ENCODE results near the gene ADGRL3.

DNA sequence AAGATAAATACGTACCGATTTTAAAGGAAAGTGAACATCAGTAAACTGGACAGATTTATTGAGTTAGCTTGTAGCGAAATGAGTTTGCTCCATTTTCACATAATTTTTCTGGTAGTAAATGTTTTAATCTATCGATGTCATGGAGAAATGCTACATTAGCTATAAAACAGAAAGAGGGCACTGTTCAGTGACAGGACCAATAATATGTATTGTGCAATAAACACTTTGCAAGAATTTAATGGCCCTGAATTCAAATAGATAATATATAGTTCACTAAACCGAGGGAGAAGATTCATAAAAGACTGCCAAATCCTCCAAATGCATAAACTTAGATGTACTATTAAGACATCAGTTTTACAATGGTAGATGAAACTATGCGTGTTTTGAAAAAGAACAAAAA lies 516.3 kb downstream of the ADGRL3 start:
- TF ChIP-seq, protein P1, sequence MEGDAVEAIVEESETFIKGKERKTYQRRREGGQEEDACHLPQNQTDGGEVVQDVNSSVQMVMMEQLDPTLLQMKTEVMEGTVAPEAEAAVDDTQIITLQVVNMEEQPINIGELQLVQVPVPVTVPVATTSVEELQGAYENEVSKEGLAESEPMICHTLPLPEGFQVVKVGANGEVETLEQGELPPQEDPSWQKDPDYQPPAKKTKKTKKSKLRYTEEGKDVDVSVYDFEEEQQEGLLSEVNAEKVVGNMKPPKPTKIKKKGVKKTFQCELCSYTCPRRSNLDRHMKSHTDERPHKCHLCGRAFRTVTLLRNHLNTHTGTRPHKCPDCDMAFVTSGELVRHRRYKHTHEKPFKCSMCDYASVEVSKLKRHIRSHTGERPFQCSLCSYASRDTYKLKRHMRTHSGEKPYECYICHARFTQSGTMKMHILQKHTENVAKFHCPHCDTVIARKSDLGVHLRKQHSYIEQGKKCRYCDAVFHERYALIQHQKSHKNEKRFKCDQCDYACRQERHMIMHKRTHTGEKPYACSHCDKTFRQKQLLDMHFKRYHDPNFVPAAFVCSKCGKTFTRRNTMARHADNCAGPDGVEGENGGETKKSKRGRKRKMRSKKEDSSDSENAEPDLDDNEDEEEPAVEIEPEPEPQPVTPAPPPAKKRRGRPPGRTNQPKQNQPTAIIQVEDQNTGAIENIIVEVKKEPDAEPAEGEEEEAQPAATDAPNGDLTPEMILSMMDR (IDR thresholded peaks at IDR 0.05) = no peak
- no peak for TF ChIP-seq POLR2A (IDR thresholded peaks at IDR 0.05)

Measured in thyroid gland (tissue), 4 donors.